Neural progenitor cell (in vitro differentiated cells): ENCODE data around the gene GCSH.
A peak's percentile ranks its signal among the peaks of the same experiment; 100 is the strongest.

Experiments used
- EZH2 ChIP-seq: fragments of 200-600 bp; sonication (generic); IDR thresholded peaks from 2 replicates; pipeline ENCODE4 v1.6.1; 2017; ENCODE audit warnings: antibody characterized with exemption, mild to moderate bottlenecking, moderate library complexity
- TF ChIP-seq, protein P1 (sequence below): fragments of 200-600 bp; sonication (generic); IDR thresholded peaks from 2 replicates; pipeline ENCODE4 v1.5.1; 2017; ENCODE audit warnings: antibody characterized with exemption, mild to moderate bottlenecking

DNA sequence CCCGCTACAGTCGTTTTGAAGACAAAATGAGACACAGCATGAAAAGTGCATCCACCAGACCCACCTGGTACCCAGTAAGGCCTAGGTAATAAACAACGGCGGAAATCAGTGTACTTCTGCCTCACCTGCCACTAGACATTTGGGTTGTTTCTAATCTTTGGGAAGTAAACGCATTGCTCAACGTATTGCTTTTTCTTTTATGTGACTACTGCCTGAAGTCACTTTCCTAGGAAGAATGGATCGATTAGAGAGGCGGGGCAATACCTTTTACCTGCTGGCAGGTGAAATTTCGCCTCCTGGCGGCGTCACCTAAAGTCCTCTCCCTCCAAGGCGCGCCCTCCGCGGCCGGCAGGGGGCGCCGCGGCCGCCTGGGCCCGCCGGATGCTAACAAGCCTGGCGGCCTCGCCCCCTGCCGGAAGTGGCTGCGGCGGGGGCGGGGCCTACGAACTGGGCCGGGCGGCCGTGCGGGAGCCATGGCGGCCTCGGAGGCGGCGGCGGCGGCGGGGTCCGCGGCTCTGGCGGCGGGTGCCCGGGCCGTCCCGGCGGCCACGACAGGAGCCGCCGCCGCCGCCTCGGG, 60.7 kb downstream of the GCSH start, which contains the start of gene ATMIN:
- TF ChIP-seq, protein P1, sequence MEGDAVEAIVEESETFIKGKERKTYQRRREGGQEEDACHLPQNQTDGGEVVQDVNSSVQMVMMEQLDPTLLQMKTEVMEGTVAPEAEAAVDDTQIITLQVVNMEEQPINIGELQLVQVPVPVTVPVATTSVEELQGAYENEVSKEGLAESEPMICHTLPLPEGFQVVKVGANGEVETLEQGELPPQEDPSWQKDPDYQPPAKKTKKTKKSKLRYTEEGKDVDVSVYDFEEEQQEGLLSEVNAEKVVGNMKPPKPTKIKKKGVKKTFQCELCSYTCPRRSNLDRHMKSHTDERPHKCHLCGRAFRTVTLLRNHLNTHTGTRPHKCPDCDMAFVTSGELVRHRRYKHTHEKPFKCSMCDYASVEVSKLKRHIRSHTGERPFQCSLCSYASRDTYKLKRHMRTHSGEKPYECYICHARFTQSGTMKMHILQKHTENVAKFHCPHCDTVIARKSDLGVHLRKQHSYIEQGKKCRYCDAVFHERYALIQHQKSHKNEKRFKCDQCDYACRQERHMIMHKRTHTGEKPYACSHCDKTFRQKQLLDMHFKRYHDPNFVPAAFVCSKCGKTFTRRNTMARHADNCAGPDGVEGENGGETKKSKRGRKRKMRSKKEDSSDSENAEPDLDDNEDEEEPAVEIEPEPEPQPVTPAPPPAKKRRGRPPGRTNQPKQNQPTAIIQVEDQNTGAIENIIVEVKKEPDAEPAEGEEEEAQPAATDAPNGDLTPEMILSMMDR = peak; percentile 92
- no peak for TF ChIP-seq EZH2
